HG03103 (cell line): ENCODE results near the gene DLEC1.

Experiments
- ATAC-seq: cut with Tn5 transposase; IDR thresholded peaks from one replicate; pipeline ENCODE4 v1.9.1; 2021; ENCODE audit warnings: low read depth; ENCODE audit not compliant: unreplicated experiment

Gene DLEC1

GRCh38 chr3:38101811-38102443, 62.9 kb downstream of the DLEC1 start:
- ATAC-seq = no peak

DNA sequence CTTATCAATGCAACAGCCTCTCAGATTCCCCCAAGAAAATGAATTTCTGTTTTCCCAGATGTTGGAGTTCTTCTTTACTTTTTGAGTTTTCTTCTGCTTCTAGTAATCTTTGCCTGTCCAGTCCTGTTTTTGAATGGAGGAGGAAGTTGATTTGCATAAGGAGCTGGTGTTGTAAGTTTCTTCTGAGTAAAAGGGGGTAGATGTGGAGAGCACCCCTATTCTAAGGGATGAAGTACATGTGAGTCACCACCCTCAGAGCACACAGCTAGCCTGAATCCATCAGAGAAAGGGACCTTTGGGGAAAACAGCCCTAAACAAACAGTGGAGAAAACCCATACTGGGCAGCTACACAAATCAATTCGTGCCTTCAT, 63.4 kb downstream of the DLEC1 start:
- ATAC-seq = no peak

- ATAC-seq = no peak
These were observed 66.5 kb downstream of the DLEC1 start for GRCh38 chr3:38105525-38105924.

GRCh38 chr3:38107911-38108648, 69.1 kb downstream of the DLEC1 start:
- ATAC-seq = no peak

GRCh38 chr3:38108649-38109579, 69.9 kb downstream of the DLEC1 start:
- ATAC-seq = no peak

DNA sequence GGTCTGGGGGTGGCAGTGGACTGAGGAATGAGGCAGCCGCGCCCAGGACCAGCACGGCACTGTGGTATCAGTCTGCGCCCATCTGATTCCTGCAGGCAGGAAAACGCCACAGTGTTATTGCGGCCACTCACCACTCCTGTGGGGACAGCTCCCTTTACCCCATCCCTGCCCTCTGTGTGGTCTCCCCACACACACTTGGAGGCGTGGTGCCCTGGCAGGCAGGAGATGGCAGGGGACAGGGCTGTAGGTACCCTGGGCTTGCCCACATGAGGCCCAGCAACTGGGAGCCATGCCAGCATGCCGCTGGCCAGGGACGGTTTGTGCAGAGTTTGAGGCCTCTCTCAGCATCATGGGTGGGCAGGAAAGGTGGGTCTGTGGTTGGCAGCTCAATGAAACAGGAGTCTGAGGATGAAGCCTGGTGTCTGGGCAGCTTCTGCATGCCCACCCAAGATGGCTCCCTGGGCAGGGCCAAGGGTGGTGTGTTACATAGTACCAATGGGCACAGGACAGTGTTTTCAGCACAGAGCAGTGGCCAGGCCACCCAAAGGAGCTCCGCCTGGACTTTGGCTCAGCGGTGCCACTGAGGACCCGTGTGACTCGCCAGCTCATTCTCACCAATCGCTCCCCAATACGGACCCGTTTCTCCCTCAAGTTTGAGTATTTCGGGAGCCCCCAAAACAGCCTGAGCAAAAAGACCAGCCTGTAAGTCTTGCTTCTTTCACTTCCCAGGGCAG, 70.7 kb downstream of the DLEC1 start:
- no peak for ATAC-seq

- ATAC-seq = no peak
These were observed 71.5 kb downstream of the DLEC1 start for GRCh38 chr3:38110314-38111050.

- no peak for ATAC-seq
These were observed 72.2 kb downstream of the DLEC1 start for GRCh38 chr3:38111201-38111600.

- no peak for ATAC-seq
These were observed 72.8 kb downstream of the DLEC1 start for GRCh38 chr3:38111696-38112377.

GRCh38 chr3:38112378-38112761, 73.4 kb downstream of the DLEC1 start:
- ATAC-seq = no peak

DNA sequence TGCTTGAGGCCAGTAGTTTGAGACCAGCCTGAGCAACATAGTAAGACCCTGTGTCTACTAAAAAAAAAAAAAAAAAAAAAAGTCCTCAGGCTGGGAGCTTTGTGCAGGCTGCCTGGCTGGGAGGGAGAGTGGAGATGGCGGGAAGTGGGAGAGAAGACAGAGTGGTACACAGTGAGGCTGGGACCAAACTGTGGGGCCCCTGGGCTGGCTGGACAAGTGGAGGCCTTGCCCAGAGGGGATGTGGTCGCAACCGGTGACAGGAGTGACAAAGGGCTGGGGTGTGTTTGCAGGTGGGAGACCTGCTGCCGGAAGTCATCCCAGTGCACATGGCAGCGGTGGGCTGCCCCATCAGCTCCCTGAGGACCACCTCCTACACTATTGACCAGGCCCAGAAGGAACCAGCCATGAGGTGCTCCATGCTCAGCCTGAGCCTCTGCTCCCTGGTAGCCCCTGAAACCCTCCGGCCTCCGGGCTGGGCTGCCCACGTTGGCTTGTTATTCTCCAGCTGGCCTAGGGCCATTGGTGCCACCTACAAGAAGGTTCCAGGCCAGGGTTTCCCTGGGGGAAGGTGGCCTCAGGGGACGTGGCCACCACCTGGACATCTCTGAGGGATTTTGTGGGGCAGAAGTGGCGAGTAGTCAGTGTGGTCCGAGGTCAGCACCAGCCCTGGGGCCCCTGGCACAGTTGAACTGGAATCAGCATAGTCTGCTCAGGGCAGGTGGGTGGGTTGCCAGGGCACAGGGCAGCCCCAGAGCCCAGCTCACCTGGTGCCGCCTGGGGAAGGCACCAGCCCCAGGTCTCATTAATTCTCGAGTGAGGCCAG, 75.3 kb downstream of the DLEC1 start:
- no peak for ATAC-seq

DNA sequence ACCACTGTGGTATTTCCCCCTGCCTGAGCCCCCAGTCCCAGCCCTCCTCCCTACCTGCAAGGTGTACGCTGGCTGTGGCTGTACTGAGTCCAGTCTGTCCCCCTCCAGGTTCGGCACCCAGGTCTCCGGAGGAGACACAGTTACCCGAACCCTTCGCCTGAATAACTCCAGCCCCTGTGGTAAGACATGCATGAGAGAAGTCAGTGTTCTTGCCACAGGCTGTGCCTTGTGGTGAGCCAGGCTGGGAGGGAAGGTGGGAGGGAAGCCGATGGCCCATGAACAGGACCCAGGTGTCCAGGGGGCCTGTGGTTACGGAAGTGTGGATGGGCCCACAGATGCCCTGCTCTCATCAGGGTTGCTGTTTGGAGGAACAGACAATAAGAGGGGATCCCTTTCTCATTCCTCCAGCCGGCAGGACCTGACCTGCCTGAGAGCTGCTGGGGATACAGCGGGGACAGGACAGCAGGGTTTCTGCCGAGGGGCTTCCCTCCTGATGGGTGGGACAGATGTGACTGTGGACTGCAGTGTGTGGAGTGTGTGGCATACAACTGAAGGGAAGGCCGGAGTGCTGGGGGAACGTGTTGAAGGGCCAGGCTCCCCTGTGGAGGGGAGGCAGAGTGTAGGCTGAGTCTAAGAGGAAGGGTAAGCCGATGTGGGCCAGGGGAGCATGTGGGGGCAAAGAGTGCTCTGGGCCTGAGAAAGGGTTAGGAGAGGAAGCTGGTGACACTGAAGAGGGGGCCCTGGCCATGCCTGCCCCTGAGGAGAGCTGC, 76.1 kb downstream of the DLEC1 start:
- ATAC-seq = no peak

DNA sequence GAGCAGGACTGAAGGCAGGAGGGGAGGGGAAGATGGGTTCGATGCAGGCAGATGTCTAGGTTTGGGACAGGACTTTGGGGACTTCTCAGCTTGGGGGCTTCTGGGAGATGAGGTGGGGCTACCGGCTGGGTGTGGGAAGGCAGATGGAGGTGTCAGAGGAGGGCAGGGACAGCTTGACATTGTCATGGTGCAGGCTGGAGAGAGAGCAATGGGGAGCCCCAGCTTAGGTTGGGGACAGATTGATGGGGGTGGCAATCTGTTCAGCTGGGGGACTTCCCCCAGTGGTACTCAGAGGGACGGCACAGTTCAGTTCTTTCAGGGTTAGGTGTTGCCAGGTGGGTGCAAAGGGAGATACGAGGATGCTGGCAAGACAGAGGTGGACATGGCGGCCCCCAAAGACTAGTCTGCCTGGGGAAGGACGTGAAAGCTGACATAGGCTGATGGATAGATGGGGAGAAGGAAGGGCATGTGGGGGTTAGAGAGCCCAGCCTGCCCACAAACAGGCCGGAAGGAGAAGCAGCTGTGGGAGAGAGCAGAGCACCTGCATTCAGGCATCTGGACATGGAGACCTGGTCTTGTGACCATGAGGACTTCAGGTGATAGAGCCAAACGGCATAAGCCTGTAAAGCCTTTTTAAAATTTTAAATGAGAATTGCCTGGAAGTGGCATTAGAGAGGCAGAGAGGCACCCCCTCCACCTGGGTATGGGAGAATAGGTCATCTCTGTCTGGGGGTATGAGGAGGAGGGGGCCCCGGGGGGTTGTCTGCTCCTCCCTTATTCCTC, 76.8 kb downstream of the DLEC1 start:
- ATAC-seq = no peak

DNA sequence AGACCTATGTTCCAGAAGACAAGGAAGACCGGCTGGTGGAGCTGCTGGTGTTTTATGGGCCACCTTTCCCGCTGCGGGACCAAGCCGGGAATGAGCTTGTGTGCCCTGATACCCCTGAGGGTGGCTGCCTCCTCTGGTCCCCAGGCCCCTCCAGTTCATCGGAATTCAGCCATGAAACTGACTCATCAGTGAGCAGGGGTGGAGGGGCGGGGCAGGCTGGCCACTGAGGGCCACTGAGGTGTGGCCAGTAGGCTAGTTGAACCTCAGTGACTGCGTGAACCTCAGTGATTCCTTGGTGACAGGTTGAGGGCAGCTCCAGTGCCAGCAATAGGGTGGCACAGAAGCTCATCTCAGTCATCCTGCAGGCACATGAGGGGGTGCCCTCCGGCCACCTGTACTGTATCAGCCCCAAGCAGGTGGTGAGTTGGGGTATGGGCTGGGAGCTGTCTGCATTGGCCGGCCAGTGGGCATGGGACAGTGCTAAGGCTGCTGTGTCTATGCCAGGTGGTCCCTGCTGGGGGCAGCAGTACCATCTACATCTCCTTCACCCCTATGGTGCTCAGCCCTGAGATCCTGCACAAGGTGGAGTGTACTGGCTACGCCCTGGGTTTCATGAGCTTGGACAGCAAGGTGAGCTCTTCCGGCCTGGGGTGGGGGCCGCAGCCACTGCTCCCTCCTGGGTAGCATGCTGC, 77.6 kb downstream of the DLEC1 start:
- ATAC-seq = no peak

DNA sequence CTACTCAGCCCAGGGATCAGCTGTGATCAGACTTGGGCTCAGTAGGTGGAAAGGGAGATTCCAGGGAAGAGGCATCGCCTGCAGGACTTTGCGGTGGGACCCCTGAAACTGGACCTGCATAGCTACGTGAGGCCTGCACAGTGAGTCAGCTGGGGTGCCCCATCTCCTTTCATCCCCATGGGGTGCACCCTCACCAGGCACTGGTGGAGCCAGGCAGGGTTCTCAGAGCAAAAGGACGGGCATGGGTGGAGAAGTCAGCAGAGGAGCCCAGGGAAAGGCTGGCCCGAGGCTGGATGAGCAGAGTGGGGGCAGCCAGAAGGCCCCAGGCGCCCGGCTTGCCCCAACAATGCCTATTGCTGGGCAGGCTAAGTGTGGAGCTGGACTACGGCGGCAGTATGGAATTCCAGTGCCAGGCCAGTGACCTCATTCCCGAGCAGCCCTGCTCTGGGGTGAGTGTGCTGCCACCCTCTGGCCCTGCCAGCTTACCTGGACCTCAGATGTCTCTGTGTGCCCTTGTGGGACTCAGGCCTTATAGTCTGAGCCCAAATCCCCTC, 78.2 kb downstream of the DLEC1 start:
- ATAC-seq = no peak

DNA sequence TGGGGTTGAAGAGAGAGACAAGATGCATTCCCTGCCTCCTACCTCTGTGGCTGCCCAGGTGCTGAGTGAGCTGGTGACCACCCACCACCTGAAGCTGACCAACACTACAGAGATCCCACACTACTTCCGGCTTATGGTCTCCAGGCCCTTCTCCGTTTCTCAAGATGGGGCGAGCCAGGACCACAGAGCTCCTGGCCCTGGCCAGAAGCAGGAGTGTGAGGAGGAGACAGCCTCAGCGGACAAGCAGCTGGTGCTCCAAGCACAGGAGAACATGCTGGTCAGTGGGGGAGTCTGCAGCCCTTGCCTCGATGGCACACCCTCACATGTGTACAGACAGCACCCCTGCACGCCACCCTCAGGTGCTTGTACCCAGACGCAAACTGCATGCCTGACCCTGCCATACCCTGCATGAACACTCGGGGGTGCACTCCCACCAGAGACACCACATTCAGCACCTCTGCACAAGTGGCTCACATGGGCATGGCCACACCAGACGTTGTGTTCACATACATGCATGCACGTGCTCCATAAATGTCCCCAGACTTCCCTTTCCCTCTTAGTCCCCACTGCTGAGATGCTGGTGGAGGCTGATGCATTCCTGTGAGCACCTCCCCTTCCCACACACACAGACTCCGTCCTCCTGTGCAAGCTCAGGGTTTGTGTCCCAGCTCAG, 78.9 kb downstream of the DLEC1 start:
- peak; percentile 83 for ATAC-seq
